ENCODE data around the gene ODF2. TPM values are rescaled to one million over a fixed set of nuclear protein-coding genes. Genes with fewer than 3 reads are reported as not detected.

ODF2 gene
- total and polyA plus RNA-seq, 2 donors (not counting 3 experiments of a cell fraction or from before 2014, with no cell fraction given) = 16.7 to 49.5 TPM

DNA sequence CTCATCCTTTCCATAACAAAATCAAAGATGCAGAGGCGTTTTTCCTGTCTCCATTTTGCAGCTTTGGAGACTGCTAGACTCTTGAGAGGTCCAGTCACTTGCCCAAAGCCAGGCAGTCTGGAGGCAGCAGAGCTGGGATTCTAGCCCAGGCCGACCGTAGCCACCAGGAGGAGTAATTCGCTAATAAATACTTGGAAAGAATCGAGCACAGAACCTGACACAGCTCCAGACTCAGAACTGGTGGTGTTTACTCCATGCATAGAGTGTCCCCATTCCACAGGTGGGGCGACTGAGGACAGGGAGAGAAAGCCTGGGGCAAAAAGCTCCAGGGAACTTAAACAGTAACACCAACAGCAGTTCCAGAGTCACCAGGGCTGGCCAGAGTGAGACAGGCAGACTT is 45.8 kb upstream of the ODF2 start:
- DNase-seq (ENCODE audit: low read depth, low spot score) (no peak), FAIRE-seq (no peak)
- H3K79me2 ChIP-seq (ENCODE audit: control insufficient read depth, insufficient read depth, low read length) = no peaks in the 10 kb centered on the region
- H3K4me2 ChIP-seq (ENCODE audit: insufficient read depth, low read length) = no peak overlapping the region
- no peaks in the 10 kb centered on the region for H4K20me1 ChIP-seq (replicated peaks; ENCODE audit: control insufficient read depth, extremely low read depth, insufficient read depth, low read length)
- H3K9me1 ChIP-seq (replicated peaks; ENCODE audit: control insufficient read depth, extremely low read depth, insufficient read depth, low read length) = no peaks in the 10 kb centered on the region
- BruUV-seq (replicated peaks) = no TSS peak
- no peak for TF ChIP-seq GATA2 (IDR thresholded peaks at IDR 0.05; ENCODE audit: insufficient read depth, insufficient read length, low read depth, low read length)
- TF ChIP-seq, protein P1, sequence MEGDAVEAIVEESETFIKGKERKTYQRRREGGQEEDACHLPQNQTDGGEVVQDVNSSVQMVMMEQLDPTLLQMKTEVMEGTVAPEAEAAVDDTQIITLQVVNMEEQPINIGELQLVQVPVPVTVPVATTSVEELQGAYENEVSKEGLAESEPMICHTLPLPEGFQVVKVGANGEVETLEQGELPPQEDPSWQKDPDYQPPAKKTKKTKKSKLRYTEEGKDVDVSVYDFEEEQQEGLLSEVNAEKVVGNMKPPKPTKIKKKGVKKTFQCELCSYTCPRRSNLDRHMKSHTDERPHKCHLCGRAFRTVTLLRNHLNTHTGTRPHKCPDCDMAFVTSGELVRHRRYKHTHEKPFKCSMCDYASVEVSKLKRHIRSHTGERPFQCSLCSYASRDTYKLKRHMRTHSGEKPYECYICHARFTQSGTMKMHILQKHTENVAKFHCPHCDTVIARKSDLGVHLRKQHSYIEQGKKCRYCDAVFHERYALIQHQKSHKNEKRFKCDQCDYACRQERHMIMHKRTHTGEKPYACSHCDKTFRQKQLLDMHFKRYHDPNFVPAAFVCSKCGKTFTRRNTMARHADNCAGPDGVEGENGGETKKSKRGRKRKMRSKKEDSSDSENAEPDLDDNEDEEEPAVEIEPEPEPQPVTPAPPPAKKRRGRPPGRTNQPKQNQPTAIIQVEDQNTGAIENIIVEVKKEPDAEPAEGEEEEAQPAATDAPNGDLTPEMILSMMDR (IDR thresholded peaks at IDR 0.05; ENCODE audit: extremely low read depth in 1 of 2, insufficient read depth in 1 of 2, low read depth in 1 of 2, low read length in 2 of 2) = peak; percentile 20 to 22
- H3K4me1 ChIP-seq (ENCODE audit: control insufficient read depth, extremely low read depth, insufficient read depth, low read length) = no peaks in the 10 kb centered on the region
- no peaks in the 10 kb centered on the region for H3K36me3 ChIP-seq (ENCODE audit: control insufficient read depth in 2 of 2, extremely low read depth in 1 of 2, insufficient read depth in 2 of 2, low read length in 2 of 2)
- H3K4me3 ChIP-seq (replicated peaks in 1 of 3; ENCODE audit: insufficient read depth in 1 of 3, low read depth in 1 of 3, low read length in 3 of 3) = no peak overlapping the region
- ChIA-PET CTCF (interaction anchor here (1.1 to 7.4 kb wide), 11 partner anchors 9 to 115 kb away, joined by 3 to 108 read pairs (median 9); partner anchors contain the start of genes CERCAM and URM1), POLR2A (interaction anchor here (1.1 kb wide), 1 partner anchor 11 kb away, joined by 3 read pairs; the partner anchor contains the start of gene CERCAM)
- no peak overlapping the region for H2AFZ ChIP-seq (ENCODE audit: low read depth, low read length)
- peaks cover 2% of the 10 kb centered on the region in 2 experiments for H3K27me3 ChIP-seq (ENCODE audit: control insufficient read depth in 2 of 2, insufficient read depth in 2 of 2, low read length in 2 of 2)
- no peak overlapping the region for H3K9ac ChIP-seq (replicated peaks; ENCODE audit: extremely low read depth, insufficient read depth, low read length)
- dilution Hi-C loops (cut with MboI; ENCODE audit: extremely low pct_ligation_motif_present, low sequenced_read_pairs) (no loop called here), intact Hi-C loops (cut with micrococcal nuclease) (no loop called here)
- no peak overlapping the region for H3K27ac ChIP-seq (ENCODE audit: insufficient read depth, low read depth, low read length)
- H3K9me3 ChIP-seq (replicated peaks; ENCODE audit: control insufficient read depth, insufficient read depth, low read length) = no peaks in the 10 kb centered on the region

DNA sequence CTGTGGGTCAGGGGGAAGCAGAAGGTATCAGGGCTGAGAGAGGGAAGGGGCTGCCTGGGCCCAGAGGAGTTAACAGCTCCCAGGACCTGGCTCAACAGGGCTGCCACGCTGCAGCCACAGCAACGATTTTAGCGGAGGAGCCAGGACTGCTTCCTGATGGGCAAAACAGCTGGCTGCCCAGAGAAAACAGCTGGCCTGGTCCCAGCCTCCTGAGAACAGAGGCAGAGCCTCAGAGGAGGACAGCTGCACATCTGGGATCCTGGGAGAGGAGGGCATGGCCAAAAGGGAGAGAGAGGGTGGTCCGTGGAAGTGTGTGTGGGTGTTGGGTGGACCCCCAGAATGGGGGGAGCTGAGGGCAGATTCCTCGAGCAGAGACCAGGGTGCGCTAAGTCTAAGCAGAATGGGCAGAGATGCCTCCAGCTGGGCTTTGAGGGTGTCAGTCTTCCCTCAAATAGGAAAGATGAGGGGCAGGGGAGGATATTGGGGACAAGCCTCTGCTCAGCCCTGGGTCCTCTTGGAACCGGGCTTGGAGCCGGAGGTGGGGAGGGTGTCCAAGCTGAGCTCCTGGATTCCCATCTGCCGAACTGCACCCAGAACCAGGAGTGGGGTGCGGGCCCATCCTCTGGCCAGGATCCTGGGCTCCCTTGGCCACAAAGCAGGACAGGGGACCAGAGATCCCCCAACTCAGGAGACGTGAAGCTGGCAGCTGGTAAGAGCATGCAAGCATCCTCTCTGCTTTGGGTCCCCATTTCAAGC is 44.3 kb upstream of the ODF2 start:
- DNase-seq (ENCODE audit: low read depth, low spot score) (no peak), FAIRE-seq (no peak)
- Histone ChIP-seq H3K9ac (replicated peaks; ENCODE audit: extremely low read depth, insufficient read depth, low read length) (no peak overlapping the region), H3K4me3 (replicated peaks in 1 of 3; ENCODE audit: insufficient read depth in 1 of 3, low read depth in 1 of 3, low read length in 3 of 3) (no peak overlapping the region), H3K27ac (ENCODE audit: insufficient read depth, low read depth, low read length) (no peak overlapping the region), H3K9me3 (replicated peaks; ENCODE audit: control insufficient read depth, insufficient read depth, low read length) (no peaks in the 10 kb centered on the region), H4K20me1 (replicated peaks; ENCODE audit: control insufficient read depth, extremely low read depth, insufficient read depth, low read length) (no peaks in the 10 kb centered on the region), H3K36me3 (ENCODE audit: control insufficient read depth in 2 of 2, extremely low read depth in 1 of 2, insufficient read depth in 2 of 2, low read length in 2 of 2) (no peaks in the 10 kb centered on the region), H3K9me1 (replicated peaks; ENCODE audit: control insufficient read depth, extremely low read depth, insufficient read depth, low read length) (no peaks in the 10 kb centered on the region), H3K4me2 (ENCODE audit: insufficient read depth, low read length) (no peak overlapping the region), H2AFZ (ENCODE audit: low read depth, low read length) (no peak overlapping the region), H3K27me3 (ENCODE audit: control insufficient read depth in 2 of 2, insufficient read depth in 2 of 2, low read length in 2 of 2) (peaks cover 8 to 9% of the 10 kb centered on the region in 2 experiments), H3K79me2 (ENCODE audit: control insufficient read depth, insufficient read depth, low read length) (no peaks in the 10 kb centered on the region), H3K4me1 (ENCODE audit: control insufficient read depth, extremely low read depth, insufficient read depth, low read length) (no peaks in the 10 kb centered on the region)
- ChIA-PET POLR2A (interaction anchor here (1.1 kb wide), 1 partner anchor 10 kb away, joined by 3 read pairs; the partner anchor contains the start of gene CERCAM), CTCF (interaction anchor here (0.6 to 7.4 kb wide), 12 partner anchors 8 to 321 kb away, joined by 3 to 108 read pairs (median 10); partner anchors contain the start of genes CERCAM and URM1)
- no TSS peak for BruUV-seq (replicated peaks)
- intact Hi-C loops (cut with micrococcal nuclease) = loop anchor here (1.0 to 2.0 kb wide), 4 partner anchors 41 to 156 kb away; partner anchors contain the start of gene URM1
- dilution Hi-C loops (cut with MboI; ENCODE audit: extremely low pct_ligation_motif_present, low sequenced_read_pairs) = no loop called here
- TF ChIP-seq GATA2 (IDR thresholded peaks at IDR 0.05; ENCODE audit: insufficient read depth, insufficient read length, low read depth, low read length) (no peak), EZH2 (IDR thresholded peaks at IDR 0.05; ENCODE audit: borderline replicate concordance, low read depth, low read length, severe bottlenecking) (no peak), POLR2AphosphoS5 (IDR thresholded peaks at IDR 0.05; ENCODE audit: insufficient read depth, low read depth, low read length) (no peak), FOS (IDR thresholded peaks at IDR 0.05; ENCODE audit: borderline replicate concordance, insufficient read depth, low read length) (no peak), JUN (IDR thresholded peaks at IDR 0.05; ENCODE audit: borderline replicate concordance, insufficient read depth, insufficient read length, low read depth) (no peak), MYC (IDR thresholded peaks at IDR 0.05; ENCODE audit: low read depth, low read length) (no peak)
- TF ChIP-seq, protein P1 (IDR thresholded peaks at IDR 0.05; ENCODE audit: extremely low read depth in 1 of 2, insufficient read depth in 1 of 2, low read depth in 1 of 2, low read length in 2 of 2) = no peak
